Activated CD8-positive, alpha-beta T cell treated with anti-CD3 and anti-CD28 coated beads for 36 hours (primary cell): ENCODE measurements around the gene THUMPD3. TPM values are rescaled to one million over a fixed set of nuclear protein-coding genes. Genes with fewer than 3 reads are reported as not detected.

Experiments
- ATAC-seq: fragments of 200-7000 bp; cut with Tn5 transposase; one replicate; pipeline ENCODE4 v1.10.0; 2021; ENCODE audit warnings: mild to moderate bottlenecking, moderate library complexity
- CTCF ChIA-PET: fragments of 350-600 bp; sonication (Branson Sonifier 250); formaldehyde crosslinking; loops from one replicate; lab custom pipeline; 2021; ENCODE audit warnings: antibody characterized with exemption; lab: Charles Lee
- POLR2A ChIA-PET: fragments of 350-600 bp; sonication (Branson Sonifier 250); formaldehyde crosslinking; loops from one replicate; lab custom pipeline; 2021; ENCODE audit warnings: antibody characterized with exemption; lab: Charles Lee
- DNase-seq: peaks from one replicate; pipeline ENCODE4 v3.0.0-alpha.2; 2020
- H3K27ac Mint-ChIP-seq: one replicate; pipeline ENCODE4 v1.8.0; 2021; ENCODE audit warnings: mild to moderate bottlenecking, mixed read lengths
- H3K27me3 Mint-ChIP-seq: one replicate; pipeline ENCODE4 v1.8.0; 2021; ENCODE audit warnings: mixed read lengths
- H3K36me3 Mint-ChIP-seq: one replicate; pipeline ENCODE4 v1.8.0; 2021; ENCODE audit warnings: low read depth, mixed read lengths
- H3K4me1 Mint-ChIP-seq: one replicate; pipeline ENCODE4 v1.8.0; 2021; ENCODE audit warnings: low read depth, mixed read lengths
- H3K4me3 Mint-ChIP-seq: one replicate; pipeline ENCODE4 v1.8.0; 2021; ENCODE audit warnings: mild to moderate bottlenecking, moderate library complexity, mixed read lengths
- H3K9me3 Mint-ChIP-seq: one replicate; pipeline ENCODE4 v1.8.0; 2021; ENCODE audit warnings: mixed read lengths
- CTCF ChIP-seq: fragments of 200-600 bp; IDR thresholded peaks from one replicate; pipeline ENCODE4 v1.8.0; 2022; ENCODE audit warnings: antibody characterized with exemption, mild to moderate bottlenecking
- intact Hi-C: fragments of 100-400 bp; cut with micrococcal nuclease; formaldehyde crosslinking; loops from one replicate; pipeline ENCODE4 v1.10.0; 2022
- total RNA-seq, 2 experiments: library from RNA; stranded (reverse); gene quantifications; one replicate each; pipeline ENCODE4 v1.2.3, GENCODE V29; 2021

The THUMPD3 gene
- total RNA-seq = 10 to 100 TPM; 62.9 to 66.3 TPM

- ChIA-PET CTCF (interaction anchor here (1.0 to 3.6 kb wide), 5 partner anchors 10 to 59 kb away, joined by 3 to 37 read pairs (median 4); no protein-coding TSS in a partner anchor), POLR2A (interaction anchor here (0.6 to 3.2 kb wide), 21 partner anchors 10 to 428 kb away, joined by 3 to 83 read pairs (median 4); partner anchors contain the start of genes BRPF1 and SETD5)
- Mint-ChIP-seq H3K36me3 (peaks cover 31% of the 10 kb centered on the region), H3K9me3 (no peaks in the 10 kb centered on the region), H3K27ac (peak within 1 kb of the TSS; percentile 99), H3K4me3 (peak within 1 kb of the TSS; percentile 93), H3K27me3 (no peaks in the 10 kb centered on the region), H3K4me1 (peaks cover 30% of the 10 kb centered on the region)
- intact Hi-C loops = no loop called here
- no peak for TF ChIP-seq CTCF
- peak; percentile 94 for ATAC-seq
- DNase-seq = peak; percentile 95
These were observed at the start of gene THUMPD3 for GRCh38 chr3:9362731-9363530. THUMPD3 (plus strand) TSS chr3:9363054; CDS start chr3:9365069, 2,015 bp downstream.

- Mint-ChIP-seq H3K36me3 (no peaks in the 10 kb centered on the region), H3K27me3 (no peaks in the 10 kb centered on the region), H3K4me1 (no peaks in the 10 kb centered on the region), H3K9me3 (no peaks in the 10 kb centered on the region), H3K27ac (no peak overlapping the region), H3K4me3 (no peak overlapping the region)
- ATAC-seq (no peak), DNase-seq (no peak)
- intact Hi-C loops = no loop called here
- POLR2A ChIA-PET = no interaction called here
- CTCF ChIA-PET = interaction anchor here (1.0 kb wide), 1 partner anchor 13 kb away, joined by 5 read pairs; no protein-coding TSS in a partner anchor
- TF ChIP-seq CTCF = no peak
These were observed 48.1 kb upstream of the THUMPD3 start for GRCh38 chr3:9314796-9315195.

- H3K36me3 Mint-ChIP-seq = no peaks in the 10 kb centered on the region
- H3K27ac Mint-ChIP-seq = no peak overlapping the region
- H3K9me3 Mint-ChIP-seq = no peaks in the 10 kb centered on the region
- H3K4me3 Mint-ChIP-seq = no peak overlapping the region
- TF ChIP-seq CTCF = no peak
- DNase-seq (no peak), ATAC-seq (no peak)
- no peaks in the 10 kb centered on the region for H3K4me1 Mint-ChIP-seq
- intact Hi-C loops = no loop called here
- ChIA-PET CTCF (interaction anchor here (1.2 kb wide), 1 partner anchor 329 kb away, joined by 3 read pairs; no protein-coding TSS in a partner anchor), POLR2A (no interaction called here)
- no peaks in the 10 kb centered on the region for H3K27me3 Mint-ChIP-seq
These were observed 45.9 kb upstream of the THUMPD3 start for GRCh38 chr3:9316881-9317361.

GRCh38 chr3:9322780-9323179 lies 40.1 kb upstream of the THUMPD3 start:
- no peak overlapping the region for H3K4me3 Mint-ChIP-seq

More at GRCh38 chr3:9322780-9323179, 40.1 kb upstream of the THUMPD3 start:
- no peaks in the 10 kb centered on the region for H3K27me3 Mint-ChIP-seq
- POLR2A ChIA-PET = no interaction called here
- CTCF ChIA-PET = no interaction called here
- no peak for TF ChIP-seq CTCF
- H3K36me3 Mint-ChIP-seq = no peaks in the 10 kb centered on the region
- DNase-seq (no peak), ATAC-seq (no peak)
- H3K9me3 Mint-ChIP-seq = no peaks in the 10 kb centered on the region
- no peaks in the 10 kb centered on the region for H3K4me1 Mint-ChIP-seq
- H3K27ac Mint-ChIP-seq = no peak overlapping the region
- intact Hi-C loops = no loop called here
